ENCODE measurements around the gene SULT2B1.
"Not testable (repeated sequence)": the region's sequence is repeated elsewhere in the genome, so short reads cannot be mapped to it uniquely, and the experiment has no call there.

Gene SULT2B1

DNA sequence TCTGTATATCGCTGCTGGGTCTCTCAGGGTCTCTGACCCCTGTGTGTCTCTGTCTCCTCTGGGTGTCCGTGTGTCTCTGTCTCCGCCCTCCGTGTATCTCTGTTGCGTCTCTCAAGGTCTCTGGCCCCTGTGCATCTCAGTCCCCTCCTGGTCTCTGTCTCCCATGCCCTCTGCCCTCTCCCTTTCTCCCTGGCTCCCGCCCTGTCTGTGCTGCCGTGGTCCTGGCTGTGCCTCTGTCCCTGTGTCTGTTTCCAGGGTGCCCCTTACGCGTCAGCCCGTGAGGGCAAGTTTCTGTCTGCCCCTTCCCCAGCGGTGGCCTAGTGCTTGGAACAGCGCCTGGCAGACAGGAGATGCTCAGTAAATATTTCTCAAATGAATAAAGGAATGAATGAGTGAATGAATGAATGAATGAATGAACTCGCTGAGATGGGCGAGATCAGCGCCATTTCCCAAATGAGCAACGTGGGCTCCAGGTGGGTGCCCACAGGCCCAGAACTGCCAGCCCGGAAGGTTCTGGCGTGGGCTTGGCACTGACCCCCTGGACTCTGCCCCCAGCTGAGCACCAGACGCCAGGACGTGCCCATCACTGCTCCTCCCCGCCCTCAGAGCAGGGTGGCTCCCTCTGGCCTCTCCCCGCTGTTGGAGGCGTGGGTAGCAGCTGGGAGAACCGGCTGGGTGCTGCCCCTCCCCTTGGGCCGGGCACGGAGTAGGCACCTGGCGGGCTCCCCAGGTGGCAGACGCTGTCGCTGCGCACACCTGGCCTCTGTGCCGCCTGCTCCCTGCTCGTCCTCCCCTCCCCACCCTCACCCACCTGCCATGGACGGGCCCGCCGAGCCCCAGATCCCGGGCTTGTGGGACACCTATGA is at the start of gene SULT2B1:
SULT2B1 (plus strand) TSS at position 736 of the 866 bp plus-strand sequence; CDS start at position 817, 81 bp downstream.
- no peak for DNase-seq (ENCODE audit: low spot score)

DNA sequence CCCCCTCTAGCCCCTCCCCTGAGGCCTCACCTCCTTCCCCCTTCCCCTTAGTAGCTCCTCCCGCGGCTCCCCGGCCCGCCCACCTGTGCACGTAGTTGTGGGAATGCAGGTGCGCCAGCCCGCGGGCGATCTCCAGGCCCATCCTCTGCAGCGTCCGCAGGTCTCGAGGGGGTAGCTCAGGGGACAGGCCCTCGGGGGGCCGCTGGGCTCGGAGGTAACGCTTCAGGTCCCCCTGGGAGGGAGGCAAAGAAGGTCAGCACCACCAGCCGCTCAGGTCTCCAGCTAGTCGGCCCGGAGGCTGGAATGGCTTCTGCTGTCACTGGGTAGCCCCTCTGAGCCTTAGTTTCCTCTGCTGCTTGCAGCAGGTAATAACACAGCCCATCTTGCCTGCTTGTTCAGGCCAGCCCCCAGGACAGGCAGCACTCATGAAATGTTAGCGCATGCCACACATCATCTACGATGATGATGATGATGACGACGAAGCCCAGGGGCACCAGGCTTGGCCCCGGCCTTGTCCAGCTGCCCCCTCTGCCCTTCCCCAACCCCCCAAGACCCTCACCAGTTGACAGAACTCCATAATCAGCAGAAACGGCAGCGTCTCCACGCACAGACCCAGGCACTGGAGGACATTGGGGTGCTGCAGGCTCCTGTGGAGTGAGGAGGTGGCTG is 49.5 kb upstream of the SULT2B1 start:
- DNase-seq (ENCODE audit: low spot score), result peak; percentile 25

DNA sequence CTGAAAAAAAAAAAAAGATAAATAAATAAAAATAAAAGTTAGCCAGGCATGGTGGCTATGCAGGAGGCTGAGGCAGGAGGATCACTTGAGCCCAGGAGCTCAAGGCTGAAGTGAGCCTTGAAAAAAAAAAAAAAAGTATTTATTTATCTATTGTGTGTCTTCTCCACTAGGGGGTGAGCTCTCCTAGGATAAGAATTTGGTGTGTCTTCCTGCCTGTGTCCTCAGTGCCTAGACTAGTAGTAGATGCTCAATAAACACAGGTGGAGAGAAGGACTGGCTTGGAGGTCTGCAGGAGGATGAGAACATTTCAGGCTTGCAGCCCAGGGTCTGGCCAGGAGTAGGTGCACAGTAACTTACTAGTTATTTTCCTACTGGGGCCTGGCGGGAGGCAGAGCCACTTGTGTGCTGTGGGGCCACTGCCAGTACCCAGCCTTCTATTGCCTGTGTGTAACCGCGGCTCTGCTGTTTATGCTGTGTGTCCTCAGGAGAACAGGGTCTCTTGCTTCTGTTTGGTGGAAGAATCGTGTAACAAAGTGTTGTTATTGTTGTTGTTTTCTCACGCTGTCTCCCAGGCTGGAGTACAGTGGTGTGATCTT is 45.7 kb upstream of the SULT2B1 start:
- no peak for DNase-seq (ENCODE audit: low spot score)

DNA sequence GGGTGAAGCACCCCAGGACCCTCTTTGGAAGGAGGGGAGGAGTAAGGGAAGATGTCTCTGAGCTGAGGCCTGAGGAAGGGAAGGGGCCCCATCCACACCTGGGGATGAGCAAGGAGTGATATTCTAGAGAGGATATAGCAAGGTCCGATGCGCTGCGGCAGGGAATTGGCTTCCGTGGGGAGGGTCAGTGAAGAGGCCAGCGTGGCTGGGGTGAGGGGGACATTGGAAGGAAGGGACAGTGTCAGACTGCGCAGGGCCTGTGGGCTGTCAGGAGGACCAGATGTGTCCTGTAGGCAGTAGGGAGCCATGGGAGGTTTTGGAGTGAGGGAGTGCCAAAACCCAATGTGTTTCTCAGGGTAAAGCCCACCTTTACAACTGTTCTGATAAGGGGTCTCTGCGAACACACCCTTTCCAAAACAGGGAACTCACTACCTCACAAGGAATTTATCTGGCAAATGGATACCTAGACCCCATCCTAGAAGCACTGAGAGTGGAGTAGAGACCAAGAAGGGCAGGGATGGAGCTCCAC is 44.0 kb upstream of the SULT2B1 start:
- DNase-seq (ENCODE audit: low spot score), result no peak

DNA sequence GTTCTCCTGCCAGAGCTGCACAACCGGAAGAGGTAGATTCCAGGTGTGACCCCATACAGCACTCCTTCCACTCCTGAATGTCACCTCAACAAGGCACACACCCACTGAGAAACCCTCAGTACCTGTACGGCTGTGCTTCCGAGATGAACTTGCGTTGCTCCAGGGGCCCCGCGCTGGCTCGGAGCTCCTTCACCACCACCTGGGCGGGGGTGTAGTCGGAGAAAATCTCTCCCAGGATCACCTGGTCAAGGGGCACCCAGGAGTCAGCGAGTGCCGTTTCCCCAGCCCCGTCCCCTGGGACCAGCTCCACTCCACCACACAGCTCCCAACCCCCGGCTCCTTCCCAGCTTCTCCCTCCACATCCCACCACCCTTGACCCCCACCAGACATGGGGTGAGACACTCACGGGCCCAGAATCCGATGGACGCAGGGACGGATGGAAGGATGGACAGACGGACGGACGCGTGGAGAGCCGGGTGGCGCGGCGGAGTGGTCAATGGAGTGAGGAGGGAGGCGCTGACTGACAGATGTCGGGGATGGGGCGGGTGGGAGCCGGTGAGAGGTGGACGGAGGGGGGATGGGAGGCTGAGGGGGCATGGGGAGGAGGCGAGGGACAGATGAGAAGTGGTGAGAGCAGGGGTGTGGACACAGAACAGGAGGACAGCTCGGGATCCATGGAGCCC is 43.1 kb upstream of the SULT2B1 start:
- DNase-seq (ENCODE audit: low spot score), result no peak

DNA sequence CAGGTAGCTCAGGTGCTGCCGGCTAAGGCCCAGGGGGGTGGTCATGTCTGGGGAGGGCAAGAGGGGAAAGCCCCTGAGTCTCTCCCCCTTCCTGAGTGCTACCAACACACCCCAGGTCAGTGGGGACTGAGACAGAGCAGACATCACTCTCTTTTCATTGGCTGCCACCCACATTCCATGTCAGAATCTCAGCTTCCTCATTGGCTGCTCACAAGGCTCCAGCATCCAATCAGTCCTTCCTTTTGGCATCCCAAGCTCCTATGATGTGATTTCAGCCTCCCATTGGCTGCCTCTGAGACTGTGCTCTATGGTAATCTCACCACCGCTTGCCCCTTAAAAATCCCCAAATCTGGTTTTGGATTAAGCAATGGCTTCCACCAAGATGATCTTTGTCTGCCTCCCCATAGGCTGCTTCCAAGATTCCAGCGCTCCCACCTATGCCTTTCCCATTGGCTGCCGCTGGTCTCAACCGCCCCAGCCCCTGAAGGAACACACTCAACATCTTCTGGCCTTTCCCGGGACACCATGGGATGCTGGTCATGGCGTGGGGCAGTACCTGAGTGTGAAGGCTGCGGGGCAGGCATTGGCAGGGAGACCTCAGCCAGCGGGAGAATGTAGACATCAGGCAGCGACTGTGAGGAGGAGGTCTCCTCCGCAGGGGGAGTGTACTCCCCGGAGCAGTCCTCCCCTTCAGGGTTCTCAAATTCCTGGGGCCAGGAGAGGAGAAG is 42.3 kb upstream of the SULT2B1 start:
- DNase-seq (ENCODE audit: low spot score), result no peak

DNA sequence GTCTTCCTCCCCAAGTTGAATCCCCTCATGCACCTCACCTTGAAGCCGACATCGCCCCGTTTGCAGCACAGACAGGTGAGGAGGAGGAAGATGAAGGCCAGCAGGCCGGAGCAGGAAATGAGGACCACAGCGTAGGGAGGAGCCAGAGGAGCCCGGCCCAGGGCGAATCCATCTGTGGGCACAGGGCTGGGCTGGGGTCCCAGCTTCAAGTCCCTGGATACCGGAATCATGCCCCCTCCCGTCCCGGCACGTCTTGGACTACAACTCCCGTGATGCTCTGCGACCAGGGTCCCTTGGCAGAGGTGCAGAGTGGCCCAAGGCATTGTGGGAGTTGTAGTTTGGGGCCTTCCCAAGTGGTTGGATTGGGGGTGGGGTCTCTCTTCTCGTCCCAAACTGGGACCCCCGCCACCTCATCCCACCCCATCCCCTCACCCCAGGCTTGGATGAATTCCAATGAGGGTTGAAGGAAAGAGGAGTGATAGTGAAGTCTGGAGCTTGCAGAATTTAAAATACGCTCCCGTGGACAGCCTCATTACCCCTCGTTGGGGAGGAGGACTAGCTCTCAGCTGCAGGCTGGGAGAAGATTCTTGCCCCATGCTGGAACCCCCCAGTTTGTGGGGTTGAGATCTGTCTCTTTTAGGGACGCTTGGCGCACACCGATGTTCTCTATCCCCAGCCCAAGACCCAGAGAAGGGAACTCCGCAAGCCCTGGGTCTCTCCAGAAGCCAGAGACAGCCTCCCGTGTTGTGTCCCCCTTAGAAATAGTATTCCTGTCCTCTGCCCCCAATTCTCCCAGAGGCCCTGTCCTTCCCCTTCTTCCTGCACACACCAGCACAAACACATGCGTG is 41.3 kb upstream of the SULT2B1 start:
- peak; percentile 77 for DNase-seq (ENCODE audit: low spot score)

DNA sequence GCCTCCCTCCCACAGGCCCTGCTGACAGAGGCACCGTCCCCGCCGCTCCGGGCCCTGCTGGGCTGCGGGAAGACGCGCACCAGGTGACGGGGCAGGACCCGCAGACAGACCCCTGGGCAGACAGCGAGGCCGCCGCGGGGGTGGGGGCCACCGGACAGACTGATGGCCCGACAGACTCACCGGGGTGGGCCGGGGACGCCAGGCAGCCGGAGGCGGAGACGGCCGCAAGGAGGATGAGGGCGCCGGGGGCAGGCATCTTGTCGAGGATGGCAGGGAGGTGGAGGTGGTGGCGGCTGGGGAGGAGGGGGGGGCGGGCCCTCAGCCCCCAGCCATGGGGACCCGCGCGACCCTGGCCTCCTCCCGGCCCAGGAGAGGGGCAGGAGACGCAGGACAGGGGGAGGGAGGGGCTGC is 40.6 kb upstream of the SULT2B1 start:
- DNase-seq (ENCODE audit: low spot score), result no peak

DNA sequence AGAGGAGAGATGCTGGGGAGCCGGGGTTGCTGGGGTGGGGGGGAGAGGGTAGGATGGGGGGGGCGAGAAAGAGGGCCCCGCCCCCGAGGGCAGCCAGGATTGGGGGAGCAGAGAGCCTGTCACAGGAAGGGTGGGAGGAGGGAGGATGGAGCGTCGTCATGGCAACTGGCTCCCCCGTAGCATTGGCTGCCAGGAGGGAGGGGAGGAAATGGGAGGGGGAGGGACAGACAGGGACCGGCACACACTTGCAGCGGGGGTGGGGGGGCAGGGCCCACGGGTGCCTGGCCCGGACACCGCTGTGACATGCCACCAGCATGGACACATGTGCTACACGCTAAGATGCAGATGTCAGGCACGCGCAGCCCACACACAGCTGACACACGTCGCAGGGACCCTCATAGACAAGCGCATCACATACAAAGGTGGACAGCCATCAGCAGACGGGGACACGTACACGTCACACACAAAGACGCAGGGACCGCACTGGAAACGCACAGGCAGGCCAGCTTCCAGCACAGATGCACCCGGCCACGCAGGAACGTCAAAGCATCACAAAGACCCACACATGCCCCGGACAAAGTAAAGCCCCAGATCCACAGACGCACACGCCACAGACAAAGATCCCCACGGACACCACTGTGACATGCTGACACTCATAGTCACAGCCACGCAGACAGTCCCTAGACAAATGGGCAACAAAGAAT is 40.0 kb upstream of the SULT2B1 start, which contains the start of gene LMTK3:
LMTK3 (minus strand) TSS at position 36 of the 704 bp plus-strand sequence. CDS start 259 bp downstream, outside the sequence.
- peak; percentile 70 for DNase-seq (ENCODE audit: low spot score)

DNA sequence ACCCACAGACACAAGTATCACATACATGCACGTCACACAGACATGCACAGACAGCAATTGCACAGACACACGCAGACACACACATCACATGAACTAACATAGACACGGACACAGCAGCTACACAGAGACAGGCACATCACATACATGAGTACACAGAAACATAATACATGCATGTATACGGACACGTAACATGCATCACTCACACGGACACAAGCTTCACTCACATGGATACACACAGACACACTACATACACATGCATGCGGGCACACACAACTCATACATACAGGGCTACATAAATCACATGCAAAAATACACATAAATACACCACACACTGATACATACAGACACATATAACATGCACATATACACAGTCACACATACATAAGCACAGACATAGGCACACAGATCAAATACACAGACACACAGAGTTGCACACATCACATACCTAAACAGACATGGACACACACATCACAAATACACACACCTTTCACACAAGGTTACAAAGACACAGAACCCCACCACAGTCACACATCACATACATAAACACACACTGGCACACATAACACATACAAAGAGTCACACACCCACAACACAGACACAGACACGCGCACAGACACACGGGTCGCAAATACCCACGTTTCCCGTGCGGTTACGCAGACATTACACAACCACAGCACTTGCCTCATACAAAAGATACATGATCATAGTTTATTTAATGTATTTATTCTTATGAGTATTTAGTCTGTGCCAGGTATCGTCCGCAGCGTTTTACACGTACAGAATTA is 39.3 kb upstream of the SULT2B1 start:
- no peak for DNase-seq (ENCODE audit: low spot score)

DNA sequence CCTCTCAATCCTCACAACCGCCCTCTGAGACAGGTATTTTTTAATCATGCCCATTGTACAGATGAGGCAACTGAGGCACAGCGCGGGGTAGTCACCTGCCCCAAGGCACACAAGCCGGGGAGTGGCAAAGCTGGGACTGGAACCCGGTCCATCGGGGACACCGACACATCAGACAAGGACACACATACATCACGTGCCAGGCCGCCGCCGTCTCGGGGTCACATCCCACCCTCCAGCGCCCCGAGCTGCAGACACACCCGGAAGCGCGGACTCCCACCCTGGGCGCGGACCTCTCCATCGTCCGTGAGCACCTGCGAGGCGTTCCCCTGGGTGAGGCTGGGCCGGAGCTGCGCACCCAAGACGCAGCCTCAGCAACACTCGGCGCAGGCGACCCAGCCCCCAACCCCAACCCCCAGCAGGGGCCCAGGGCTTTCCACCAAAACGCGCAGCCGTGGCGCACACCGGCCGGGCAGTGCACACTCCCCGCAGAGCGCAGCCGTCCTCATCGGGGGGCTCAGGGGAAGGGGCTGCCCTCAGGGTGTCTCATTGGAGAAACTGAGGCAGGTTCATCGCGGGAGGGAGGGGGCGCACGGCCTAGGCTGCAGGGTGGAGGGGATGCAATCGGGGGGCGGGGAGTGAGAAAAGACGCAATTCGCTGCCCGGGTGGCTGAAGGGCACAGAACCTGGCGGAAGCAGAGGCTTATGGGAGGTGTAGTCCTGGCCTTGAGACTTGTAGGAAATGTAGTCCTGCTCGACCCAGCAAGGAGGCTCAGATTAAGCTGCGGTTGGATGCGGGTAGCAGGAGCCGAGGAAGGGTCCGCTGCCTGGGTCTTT is 38.5 kb upstream of the SULT2B1 start:
- DNase-seq (ENCODE audit: low spot score), result peak; percentile 89

DNA sequence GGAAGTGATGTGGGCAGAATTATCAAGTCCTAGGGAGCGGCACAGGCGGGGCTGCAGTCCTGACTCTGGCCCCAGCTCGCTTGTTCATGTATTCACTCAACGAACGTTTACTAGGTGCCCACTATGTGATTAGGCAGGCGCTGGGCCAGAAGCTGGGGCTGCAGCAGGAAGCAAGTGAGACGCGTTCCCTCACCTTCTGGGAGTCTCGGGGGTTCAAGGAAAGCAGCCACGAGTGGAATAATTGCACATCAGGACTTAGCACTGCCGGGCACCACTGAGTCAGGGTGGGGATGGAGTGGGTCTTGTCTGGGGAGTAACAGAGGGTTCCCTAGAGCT is 37.9 kb upstream of the SULT2B1 start:
- DNase-seq (ENCODE audit: low spot score), result no peak

DNA sequence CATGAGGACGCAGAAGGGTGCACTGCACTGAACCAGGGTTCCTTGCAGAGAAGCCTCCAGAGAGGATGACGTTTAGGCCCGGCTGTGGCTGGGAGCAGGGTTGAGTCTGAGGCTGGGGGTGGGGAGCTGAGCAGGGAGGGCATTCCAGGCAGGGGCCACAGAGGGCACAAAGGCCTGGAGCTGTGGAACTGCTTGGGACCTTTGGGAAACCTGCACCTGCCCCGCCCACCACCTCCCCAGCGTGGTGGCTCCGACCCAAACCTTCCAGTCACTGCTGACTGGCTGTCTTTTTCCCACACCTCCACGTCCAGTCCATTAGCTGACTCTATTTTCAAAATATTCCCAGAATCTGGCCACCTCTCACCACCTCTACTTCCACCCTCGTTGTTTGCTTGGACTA is 35.4 kb upstream of the SULT2B1 start:
- no peak for DNase-seq (ENCODE audit: low spot score)

DNA sequence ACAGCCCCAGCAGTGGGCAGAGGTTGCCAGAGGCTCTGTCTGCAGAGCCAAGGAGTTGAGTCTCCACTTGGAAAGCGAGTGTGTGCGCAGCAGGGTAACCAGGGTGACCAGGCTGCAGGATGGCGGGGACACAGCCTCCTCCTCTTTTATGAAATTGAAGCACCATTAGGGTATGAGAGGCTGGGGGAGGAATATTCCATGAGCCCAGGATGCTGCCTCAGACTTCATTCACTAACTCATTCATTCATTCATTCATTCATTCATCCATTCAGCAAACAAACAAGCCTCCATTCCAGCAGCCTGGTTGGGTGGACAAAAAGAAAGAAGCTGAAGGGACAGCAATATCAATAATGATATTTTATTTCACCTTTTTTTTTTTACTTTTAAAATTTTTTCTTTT is 33.8 kb upstream of the SULT2B1 start:
- DNase-seq (ENCODE audit: low spot score), result no peak

DNA sequence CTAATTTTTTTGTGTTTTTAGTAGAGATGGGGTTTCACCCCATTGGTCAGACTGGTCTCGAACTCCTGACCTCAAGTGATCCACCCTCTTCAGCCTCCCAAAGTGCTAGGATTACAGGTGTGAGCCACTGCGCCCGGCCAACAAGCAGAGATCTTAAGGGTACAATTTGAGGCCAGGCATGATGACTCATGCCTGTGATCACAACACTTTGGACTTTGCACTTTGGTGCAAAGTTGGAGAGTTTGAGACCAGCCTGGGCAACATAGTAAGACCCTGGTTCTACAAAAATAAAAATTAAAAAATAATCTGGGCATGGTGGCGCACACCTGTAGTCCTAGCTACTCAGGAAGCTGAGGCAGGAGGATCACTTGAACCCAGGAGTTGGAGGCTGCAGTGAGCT is 32.5 kb upstream of the SULT2B1 start:
- DNase-seq (ENCODE audit: low spot score), result not testable (repeated sequence)

DNA sequence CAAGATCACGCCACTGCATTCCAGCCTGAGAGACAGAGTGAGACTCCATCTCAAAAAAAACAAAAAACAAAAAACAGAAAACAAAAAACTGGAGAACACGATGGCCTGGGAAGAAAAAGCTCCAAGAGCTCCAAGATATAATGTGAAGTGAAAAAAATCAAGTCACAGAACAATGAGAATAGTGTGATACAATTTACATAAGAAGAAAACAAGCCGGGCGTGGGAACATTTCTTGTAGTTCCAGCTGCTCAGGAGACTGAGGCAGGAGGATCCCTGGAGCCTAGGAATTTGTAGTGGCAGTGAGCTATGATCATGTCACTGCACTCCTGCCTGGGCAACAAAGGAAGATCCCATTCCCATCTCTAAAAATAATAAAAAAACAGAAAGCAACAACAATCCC is 31.8 kb upstream of the SULT2B1 start:
- DNase-seq (ENCODE audit: low spot score), result no peak

DNA sequence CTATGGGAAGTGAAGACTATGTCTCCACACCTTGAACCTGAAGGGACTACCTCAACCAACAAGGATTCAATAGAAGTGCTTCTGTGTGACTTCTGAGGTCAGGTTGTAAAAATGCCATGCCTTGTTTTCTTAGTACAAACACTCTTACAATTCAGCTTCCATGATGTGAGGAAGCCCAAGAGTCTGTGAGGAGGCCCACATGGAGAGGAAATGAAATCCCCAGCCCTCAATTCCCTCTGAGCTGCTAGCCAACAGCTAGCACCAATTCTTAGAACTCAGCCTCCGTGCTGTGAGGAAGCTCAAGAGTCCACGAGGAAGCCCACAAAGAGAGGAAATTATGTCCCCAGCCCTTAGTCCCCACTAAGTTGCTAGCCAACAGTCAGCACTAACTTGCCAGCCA is 27.8 kb upstream of the SULT2B1 start:
- DNase-seq (ENCODE audit: low spot score), result no peak

DNA sequence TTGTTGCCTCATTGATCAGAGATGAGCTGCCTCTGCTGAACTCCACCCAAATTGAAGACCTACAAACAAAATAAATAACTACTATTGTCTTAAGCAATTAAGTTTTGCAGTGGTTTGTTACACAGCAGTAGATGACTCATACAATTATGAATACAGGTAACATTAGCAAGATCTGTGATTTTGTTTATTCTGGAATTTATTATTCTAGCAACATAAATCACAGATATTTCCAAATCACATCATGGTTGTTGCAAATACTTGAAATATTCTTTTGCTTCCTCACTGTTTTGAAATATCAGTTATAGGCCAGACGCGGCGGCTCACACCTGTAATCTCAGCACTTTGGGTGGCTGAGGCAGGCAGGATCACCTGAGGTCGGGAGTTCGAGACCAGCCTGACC is 27.2 kb upstream of the SULT2B1 start:
- DNase-seq (ENCODE audit: low spot score), result no peak
